ENCODE results near the gene MRPS12. TPM values are rescaled to one million over a fixed set of nuclear protein-coding genes. Genes with fewer than 3 reads are reported as not detected.

The MRPS12 gene
- 54.8 and 75.1 TPM in 2 replicates for total RNA-seq (2016; rRNA removed; fragmentation: Illumina TruSeq; extraction: Trizol)
- 23.3 and 27.3 TPM in 2 replicates for total RNA-seq (2016; cell fraction: cytosol; rRNA removed; fragmentation: Illumina TruSeq; extraction: Trizol; ENCODE audit: low read depth)
- 53.5 and 80.4 TPM in 2 replicates for total RNA-seq (2016; cell fraction: insoluble cytoplasmic fraction; rRNA removed; fragmentation: Illumina TruSeq; extraction: Trizol)
- 39.3 and 49.4 TPM in 2 replicates for total RNA-seq (2016; cell fraction: membrane; rRNA removed; fragmentation: Illumina TruSeq; extraction: Trizol)
- 20.5 and 23.1 TPM in 2 replicates for total RNA-seq (2016; cell fraction: nucleus; rRNA removed; fragmentation: Illumina TruSeq; extraction: Trizol)
- polyA plus RNA-seq (2011; rRNA removed) = 27.5 and 39.4 TPM in 2 replicates
- 33.2 and 61.8 TPM in 2 replicates for polyA plus RNA-seq (2011; cell fraction: cytosol; rRNA removed)
- 30.3 and 31.5 TPM in 2 replicates for polyA plus RNA-seq (2011; cell fraction: nucleus; rRNA removed)
- 21.4 and 33.9 TPM in 2 replicates for polyA plus RNA-seq (2012)
- 25.8 and 31.9 TPM in 2 replicates for polyA plus RNA-seq (2016; cell fraction: cytosol; fragmentation: Illumina TruSeq; extraction: Trizol; ENCODE audit: low read depth)
- polyA plus RNA-seq (2016; cell fraction: insoluble cytoplasmic fraction; fragmentation: Illumina TruSeq; extraction: Trizol; ENCODE audit: low read depth) = 83.6 and 90.1 TPM in 2 replicates
- 40.3 and 46.6 TPM in 2 replicates for polyA plus RNA-seq (2016; cell fraction: membrane; fragmentation: Illumina TruSeq; extraction: Trizol; ENCODE audit: low read depth)
- 39.6 and 43.0 TPM in 2 replicates for polyA plus RNA-seq (2016; cell fraction: nucleus; fragmentation: Illumina TruSeq; extraction: Trizol; ENCODE audit: insufficient read depth, low read depth)
- 30.4 and 47.1 TPM in 2 replicates for polyA minus RNA-seq (2011; rRNA and poly(A)+ RNA removed; ENCODE audit: low replicate concordance)
- polyA minus RNA-seq (2011; cell fraction: cytosol; rRNA and poly(A)+ RNA removed) = 11.2 and 16.5 TPM in 2 replicates
- 6.3 and 8.4 TPM in 2 replicates for polyA minus RNA-seq (2011; cell fraction: nucleus; rRNA and poly(A)+ RNA removed)
- percentile 66 among the genes with signal in this experiment for Bru-seq, nascent RNA
- percentile 77 among the genes with signal in this experiment for BruChase-seq, experiment 1, labeled RNA remaining after a 6-hour chase
- BruChase-seq, experiment 2, labeled RNA remaining after a 2-hour chase = percentile 76 among the genes with signal in this experiment
- long read RNA-seq, experiment 1, transcript MRPS12-202 (3 exons, 929 nt) = minor isoform, 47 of 121 reads
- long read RNA-seq, experiment 1, transcript MRPS12-203 (2 exons, 1,220 nt) = minor isoform, 10 of 121 reads
- long read RNA-seq, experiment 1, transcript MRPS12-201 (3 exons, 1,207 nt) = major isoform, 51 of 121 reads
- long read RNA-seq, experiment 1, partial matches to known transcripts = 3 of 121 reads
- long read RNA-seq, experiment 1, other reads (novel, unspliced or antisense) = 10 of 121 reads
- long read RNA-seq, experiment 2, transcript MRPS12-201 (3 exons, 1,207 nt) = minor isoform, 20 of 137 reads
- long read RNA-seq, experiment 2, transcript MRPS12-203 (2 exons, 1,220 nt) = minor isoform, 45 of 137 reads
- long read RNA-seq, experiment 2, transcript MRPS12-202 (3 exons, 929 nt) = major isoform, 55 of 137 reads
- long read RNA-seq, experiment 2, partial matches to known transcripts = 9 of 137 reads
- long read RNA-seq, experiment 2, other reads (novel, unspliced or antisense) = 8 of 137 reads

DNA sequence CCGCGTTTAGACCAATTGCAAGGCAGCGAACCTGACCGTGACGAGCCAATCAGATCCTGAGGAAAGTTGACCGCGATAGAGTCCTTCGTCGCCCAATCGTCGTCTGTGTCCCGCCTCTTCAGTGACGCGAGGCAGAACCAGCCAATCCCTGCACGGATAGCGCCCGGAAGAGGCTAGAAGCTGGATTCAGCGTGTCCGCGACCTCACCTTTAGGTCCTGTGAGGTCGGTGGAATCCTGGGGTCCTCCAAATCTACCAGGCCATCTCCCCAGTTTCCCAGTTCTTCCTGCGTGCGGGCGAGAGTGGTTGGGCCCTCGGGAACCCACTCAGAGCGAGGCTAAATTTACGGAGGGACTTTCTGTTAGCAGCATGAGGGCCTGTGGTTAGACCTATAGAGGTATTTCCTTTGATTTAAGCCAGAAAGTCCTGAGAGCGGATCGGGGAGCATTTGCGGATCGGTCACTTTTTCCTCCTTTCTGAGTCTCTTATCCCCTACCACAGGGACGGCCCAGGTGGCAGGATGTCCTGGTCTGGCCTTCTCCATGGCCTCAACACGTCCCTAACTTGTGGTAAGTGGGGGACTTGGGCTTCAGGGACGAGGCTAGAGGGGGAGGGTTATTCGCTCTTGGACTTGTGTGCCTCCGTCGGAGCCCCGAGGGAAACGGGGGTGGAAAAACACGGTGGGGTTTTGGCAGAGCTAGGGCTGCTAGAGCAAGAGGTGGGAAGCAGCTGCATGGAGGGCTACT, at the start of gene MRPS12:
Gene MRPS12, plus strand, starts transcription at position 169 of the 745 bp plus-strand sequence. Its CDS starts 351 bp downstream, at position 520.
- peak within 1 kb of the TSS; percentile 91 for H3K4me2 ChIP-seq (ENCODE audit: low read depth, low read length)
- TSS peak; percentile 88 for BruUV-seq (replicated peaks)
- intact Hi-C loops (cut with micrococcal nuclease; ENCODE audit: unreplicated experiment) = loop anchor here (5.0 kb wide), 2 partner anchors 199 to 274 kb away; no protein-coding TSS in a partner anchor
- peak within 1 kb of the TSS; percentile 88 for H3K9ac ChIP-seq (ENCODE audit: insufficient read depth, low read depth, low read length)
- FAIRE-seq = peak; percentile 95
- 0% methylated on average over 13 of the region's 40 CpGs for WGBS (ENCODE audit: low lambda C conversion rate)
- peak within 1 kb of the TSS; percentile 77 to 84 (median 81) for H3K4me3 ChIP-seq (replicated peaks in 1 of 3; ENCODE audit: insufficient read depth in 1 of 3, low read depth in 2 of 3, low read length in 3 of 3)
- H4K20me1 ChIP-seq (ENCODE audit: insufficient read depth, low read length) = no peaks in the 10 kb centered on the region; the same call in 1 of the 2 replicates
- DNase-seq (ENCODE audit: low spot score) = peak; percentile 98
- POLR2A ChIA-PET = interaction anchor here (0.6 to 2.9 kb wide), 28 partner anchors 9 to 557 kb away, joined by 3 to 24 read pairs (median 6); partner anchors contain the start of genes ACTN4, CAPN12, ECH1 and EIF3K
- H2AFZ ChIP-seq (ENCODE audit: low read length) = peak within 1 kb of the TSS; percentile 64
- in situ Hi-C loops (cut with HindIII; ENCODE audit: extremely low pct_ligation_motif_present, low pct_unique_long_range_greater_than_20kb) = no loop called here
- peaks cover 3 to 4% of the 10 kb centered on the region in 2 experiments; a peak in 4 of 5 replicates for H3K36me3 ChIP-seq (replicated peaks in 1 of 2; ENCODE audit: control insufficient read depth in 1 of 2, insufficient read depth in 2 of 2, low read length in 2 of 2)
- ATAC-seq = peak; percentile 97
- 0 out of 2 replicates have a peak, but pooled peaks cover 5% of the 10 kb centered on the region for H3K9me3 ChIP-seq (ENCODE audit: low read length)
- CTCF ChIA-PET (ENCODE audit: low intra/inter-chr PET ratio, low total read pairs) = interaction anchor here (0.6 to 1.2 kb wide), 2 partner anchors 22 to 283 kb away, joined by 3 to 4 read pairs; partner anchors contain the start of gene ACTN4
- peaks cover 50% of the 10 kb centered on the region for H3K4me1 ChIP-seq (ENCODE audit: insufficient read depth, low read length)
- peak within 1 kb of the TSS; percentile 91 for H3K27ac ChIP-seq (ENCODE audit: extremely low read length, insufficient read depth, low read length)
- H3K27me3 ChIP-seq (ENCODE audit: control insufficient read depth in 1 of 2, insufficient read depth in 2 of 2, low read length in 2 of 2) = no peaks in the 10 kb centered on the region
- peaks cover 31% of the 10 kb centered on the region for H3K79me2 ChIP-seq (ENCODE audit: insufficient read depth, low read length)
- TF ChIP-seq, protein P1, sequence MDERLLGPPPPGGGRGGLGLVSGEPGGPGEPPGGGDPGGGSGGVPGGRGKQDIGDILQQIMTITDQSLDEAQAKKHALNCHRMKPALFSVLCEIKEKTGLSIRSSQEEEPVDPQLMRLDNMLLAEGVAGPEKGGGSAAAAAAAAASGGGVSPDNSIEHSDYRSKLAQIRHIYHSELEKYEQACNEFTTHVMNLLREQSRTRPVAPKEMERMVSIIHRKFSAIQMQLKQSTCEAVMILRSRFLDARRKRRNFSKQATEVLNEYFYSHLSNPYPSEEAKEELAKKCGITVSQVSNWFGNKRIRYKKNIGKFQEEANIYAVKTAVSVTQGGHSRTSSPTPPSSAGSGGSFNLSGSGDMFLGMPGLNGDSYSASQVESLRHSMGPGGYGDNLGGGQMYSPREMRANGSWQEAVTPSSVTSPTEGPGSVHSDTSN (CRISPR knock-in tag; IDR thresholded peaks at IDR 0.05) = peak; percentile 53
- TF ChIP-seq, protein P2, sequence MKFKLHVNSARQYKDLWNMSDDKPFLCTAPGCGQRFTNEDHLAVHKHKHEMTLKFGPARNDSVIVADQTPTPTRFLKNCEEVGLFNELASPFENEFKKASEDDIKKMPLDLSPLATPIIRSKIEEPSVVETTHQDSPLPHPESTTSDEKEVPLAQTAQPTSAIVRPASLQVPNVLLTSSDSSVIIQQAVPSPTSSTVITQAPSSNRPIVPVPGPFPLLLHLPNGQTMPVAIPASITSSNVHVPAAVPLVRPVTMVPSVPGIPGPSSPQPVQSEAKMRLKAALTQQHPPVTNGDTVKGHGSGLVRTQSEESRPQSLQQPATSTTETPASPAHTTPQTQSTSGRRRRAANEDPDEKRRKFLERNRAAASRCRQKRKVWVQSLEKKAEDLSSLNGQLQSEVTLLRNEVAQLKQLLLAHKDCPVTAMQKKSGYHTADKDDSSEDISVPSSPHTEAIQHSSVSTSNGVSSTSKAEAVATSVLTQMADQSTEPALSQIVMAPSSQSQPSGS (CRISPR knock-in tag; IDR thresholded peaks at IDR 0.05) = 0 out of 2 replicates have a peak, but pooled peaks have one; percentile 29
- TF ChIP-seq, protein P3, sequence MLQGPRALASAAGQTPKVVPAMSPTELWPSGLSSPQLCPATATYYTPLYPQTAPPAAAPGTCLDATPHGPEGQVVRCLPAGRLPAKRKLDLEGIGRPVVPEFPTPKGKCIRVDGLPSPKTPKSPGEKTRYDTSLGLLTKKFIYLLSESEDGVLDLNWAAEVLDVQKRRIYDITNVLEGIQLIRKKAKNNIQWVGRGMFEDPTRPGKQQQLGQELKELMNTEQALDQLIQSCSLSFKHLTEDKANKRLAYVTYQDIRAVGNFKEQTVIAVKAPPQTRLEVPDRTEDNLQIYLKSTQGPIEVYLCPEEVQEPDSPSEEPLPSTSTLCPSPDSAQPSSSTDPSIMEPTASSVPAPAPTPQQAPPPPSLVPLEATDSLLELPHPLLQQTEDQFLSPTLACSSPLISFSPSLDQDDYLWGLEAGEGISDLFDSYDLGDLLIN (CRISPR knock-in tag; IDR thresholded peaks at IDR 0.05; ENCODE audit: borderline replicate concordance) = 0 out of 2 replicates have a peak, but pooled peaks have one; percentile 60
- TF ChIP-seq, protein P4, sequence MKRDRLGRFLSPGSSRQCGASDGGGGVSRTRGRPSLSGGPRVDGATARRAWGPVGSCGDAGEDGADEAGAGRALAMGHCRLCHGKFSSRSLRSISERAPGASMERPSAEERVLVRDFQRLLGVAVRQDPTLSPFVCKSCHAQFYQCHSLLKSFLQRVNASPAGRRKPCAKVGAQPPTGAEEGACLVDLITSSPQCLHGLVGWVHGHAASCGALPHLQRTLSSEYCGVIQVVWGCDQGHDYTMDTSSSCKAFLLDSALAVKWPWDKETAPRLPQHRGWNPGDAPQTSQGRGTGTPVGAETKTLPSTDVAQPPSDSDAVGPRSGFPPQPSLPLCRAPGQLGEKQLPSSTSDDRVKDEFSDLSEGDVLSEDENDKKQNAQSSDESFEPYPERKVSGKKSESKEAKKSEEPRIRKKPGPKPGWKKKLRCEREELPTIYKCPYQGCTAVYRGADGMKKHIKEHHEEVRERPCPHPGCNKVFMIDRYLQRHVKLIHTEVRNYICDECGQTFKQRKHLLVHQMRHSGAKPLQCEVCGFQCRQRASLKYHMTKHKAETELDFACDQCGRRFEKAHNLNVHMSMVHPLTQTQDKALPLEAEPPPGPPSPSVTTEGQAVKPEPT (CRISPR knock-in tag; IDR thresholded peaks at IDR 0.05; ENCODE audit: low read depth) = 0 out of 2 replicates have a peak, but pooled peaks have one; percentile 70
- TF ChIP-seq GATAD1 (CRISPR knock-in tag; IDR thresholded peaks at IDR 0.05) (peak; percentile 66), MXI1 (IDR thresholded peaks at IDR 0.05; ENCODE audit: borderline replicate concordance, low read depth, low read length) (peak; percentile 84; the same call in 1 of the 3 replicates), ZZZ3 (CRISPR knock-in tag; IDR thresholded peaks at IDR 0.05; ENCODE audit: borderline replicate concordance) (0 out of 2 replicates have a peak, but pooled peaks have one; percentile 25)
